Ureter (tissue), 1 donor: ENCODE results near the gene KCNJ6. TPM values are rescaled to one million over a fixed set of nuclear protein-coding genes. Genes with fewer than 3 reads are reported as not detected.
"Not testable (repeated sequence)": the region's sequence is repeated elsewhere in the genome, so short reads cannot be mapped to it uniquely, and the experiment has no call there.

Experiments used
- DNase-seq: peaks from one replicate; pipeline ENCODE4 v3.0.0-alpha.2; 2020; ENCODE audit warnings: low spot score
- total RNA-seq: library from RNA; stranded (reverse); gene quantifications from one replicate; pipeline ENCODE4 v1.2.4, GENCODE V29; 2023
- donor health status: DM: yes; HTN: yes; CAD: no.

Gene KCNJ6
- total RNA-seq, 1 donor from 2014 or later = not detected

DNA sequence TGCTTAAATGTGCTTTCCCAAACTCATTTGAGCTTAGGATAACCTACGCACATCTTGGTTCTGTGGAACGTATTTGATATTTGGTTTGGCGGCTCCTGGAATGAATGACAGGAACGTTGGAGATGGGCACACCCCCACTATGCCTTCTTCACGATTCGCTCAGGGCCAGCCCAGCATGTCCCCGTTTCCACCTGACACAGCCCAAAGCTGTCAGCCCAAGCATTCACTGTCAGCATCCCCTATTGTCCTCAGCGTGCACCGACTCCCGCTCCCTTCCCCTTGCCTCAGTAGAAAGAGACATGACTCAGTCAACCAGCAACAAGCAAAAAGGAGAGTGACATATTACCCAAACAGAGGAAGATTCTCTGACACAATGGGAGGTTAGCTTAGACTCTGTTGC is 181.4 kb downstream of the KCNJ6 start:
- DNase-seq = no peak

GRCh38 chr21:37732927-37733326 is 183.3 kb downstream of the KCNJ6 start:
- DNase-seq = no peak

DNA sequence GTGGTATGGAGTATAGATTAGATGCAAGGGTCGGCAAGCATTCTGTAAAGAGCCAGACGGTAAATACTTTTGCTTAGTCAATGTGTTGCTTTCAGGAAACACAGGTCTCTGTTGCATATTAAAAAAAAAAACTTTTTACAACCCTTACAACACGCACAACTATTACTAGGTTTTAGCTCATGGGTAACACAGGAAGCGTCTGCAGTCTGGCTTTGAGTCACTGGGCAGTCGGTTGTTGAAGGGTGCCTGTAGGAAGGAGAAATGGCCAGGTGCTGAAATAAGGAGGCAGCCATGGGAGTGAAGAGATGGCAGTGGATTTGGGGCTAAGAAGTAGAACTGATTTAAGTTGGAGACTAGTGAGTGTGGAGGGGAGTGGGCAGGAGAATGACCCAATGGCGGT is 192.1 kb downstream of the KCNJ6 start:
- no peak for DNase-seq

DNA sequence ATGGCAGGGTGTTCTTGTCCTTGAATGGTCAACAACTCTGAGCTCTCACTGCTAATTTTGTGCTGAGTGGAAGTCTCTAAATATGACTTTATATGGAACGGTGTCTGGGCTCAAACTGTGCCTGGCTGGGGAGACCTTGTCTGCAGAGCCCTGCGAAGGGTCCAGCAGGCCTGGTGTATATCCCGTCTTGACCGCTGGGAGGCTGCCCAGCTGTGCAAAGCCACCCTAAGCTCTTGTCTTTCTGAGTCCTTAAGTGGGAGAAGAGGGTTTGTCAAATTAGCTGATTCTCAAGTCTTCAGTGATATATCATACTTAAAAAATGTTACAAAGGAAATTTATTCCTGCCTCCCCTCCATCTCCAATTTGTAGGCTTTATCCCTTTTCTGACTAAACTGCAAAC is 198.7 kb downstream of the KCNJ6 start:
- no peak for DNase-seq

GRCh38 chr21:37712569-37712934 is 203.7 kb downstream of the KCNJ6 start:
- DNase-seq = not testable (repeated sequence)

- peak; percentile 70 for DNase-seq
Measured at GRCh38 chr21:37711836-37712568, 204.3 kb downstream of the KCNJ6 start.

DNA sequence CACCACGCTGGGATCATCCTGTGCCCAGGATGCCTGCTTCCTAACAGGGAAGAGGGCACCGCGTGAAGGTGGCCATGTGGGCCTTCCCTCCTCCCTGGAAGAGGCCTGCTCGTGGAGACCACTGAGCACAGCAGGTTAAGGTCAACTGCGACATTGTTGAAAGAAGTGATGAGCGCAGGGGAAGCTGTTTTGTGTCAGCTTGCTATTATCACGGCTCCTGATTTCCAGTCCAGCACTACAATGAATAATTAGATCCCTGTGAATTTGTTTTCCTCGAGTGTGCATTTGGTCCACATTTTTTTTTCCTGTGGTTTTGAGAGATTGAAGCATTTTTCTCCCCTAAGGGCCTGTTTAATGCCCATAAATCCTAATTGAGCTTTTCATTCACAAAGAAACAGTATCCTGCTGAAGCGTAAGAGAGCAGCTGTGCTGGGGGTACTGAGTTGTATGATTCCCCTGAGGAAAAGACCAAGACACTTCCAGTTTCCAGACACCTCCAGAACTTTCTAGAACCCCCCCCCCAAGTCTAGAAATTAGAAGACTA is 204.9 kb downstream of the KCNJ6 start:
- no peak for DNase-seq

GRCh38 chr21:37710546-37711285 is 205.5 kb downstream of the KCNJ6 start:
- DNase-seq = no peak

DNA sequence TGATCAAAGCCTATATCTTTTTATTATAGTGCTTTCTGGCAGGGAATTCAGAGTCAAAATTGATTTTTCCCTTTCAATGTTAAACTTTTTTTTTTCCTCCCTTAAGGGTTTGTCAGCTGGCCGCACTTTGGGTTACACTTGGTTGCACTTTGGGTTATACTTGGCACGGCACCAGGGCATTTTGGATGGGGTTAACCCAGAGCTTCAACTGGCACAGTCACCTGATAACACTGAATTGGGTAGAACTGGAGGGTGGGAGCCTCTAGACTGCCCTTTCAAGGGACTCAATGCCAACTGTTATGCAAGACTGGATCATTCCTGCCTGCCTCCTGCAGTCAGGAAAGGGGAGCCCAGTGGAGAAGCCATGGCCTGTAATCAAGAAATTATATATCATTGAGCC is 211.5 kb downstream of the KCNJ6 start:
- no peak for DNase-seq

DNA sequence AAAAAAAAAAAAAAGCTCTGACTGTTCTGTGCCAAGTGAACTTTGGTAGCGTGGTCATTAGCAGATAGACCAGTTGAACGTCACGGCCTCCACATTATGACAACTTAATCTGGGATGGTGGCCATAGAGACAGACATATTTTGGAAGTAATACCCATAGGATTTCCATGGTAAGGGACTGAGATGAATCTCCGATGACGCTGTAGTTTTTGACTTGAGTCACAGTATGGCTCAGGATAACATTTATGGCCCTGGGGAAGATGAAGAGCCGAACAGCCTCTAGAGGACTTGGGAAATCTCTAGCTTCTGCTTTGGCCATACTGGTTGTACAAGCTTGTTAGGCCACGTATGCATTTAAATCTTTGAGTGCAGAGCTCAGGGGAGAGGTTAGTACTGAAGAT is 214.0 kb downstream of the KCNJ6 start:
- DNase-seq = no peak

GRCh38 chr21:37700641-37701202 is 215.5 kb downstream of the KCNJ6 start:
- no peak for DNase-seq

- no peak for DNase-seq
Measured at GRCh38 chr21:37699024-37699775, 217.1 kb downstream of the KCNJ6 start.

DNA sequence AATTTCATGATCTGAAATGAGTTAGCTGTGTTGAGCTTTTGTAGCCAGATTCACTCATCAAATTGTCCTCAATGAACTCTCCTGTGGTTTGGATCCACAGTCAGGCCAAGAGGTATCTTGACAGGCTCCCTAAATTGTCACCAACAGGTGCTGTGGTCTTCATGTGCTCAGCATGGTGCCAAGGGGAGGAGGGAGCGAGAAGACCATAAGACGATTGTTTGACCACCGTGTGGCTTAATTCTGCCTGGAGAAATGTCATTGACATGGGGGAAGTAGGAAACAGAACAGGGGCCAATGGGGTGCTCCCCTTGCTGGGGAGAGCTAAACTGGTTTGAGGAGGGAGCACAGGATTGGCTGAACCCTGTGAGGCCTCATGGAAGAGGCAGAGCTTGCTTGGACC is 219.3 kb downstream of the KCNJ6 start:
- no peak for DNase-seq

- no peak for DNase-seq
Measured at GRCh38 chr21:37695111-37695510, 221.1 kb downstream of the KCNJ6 start.

GRCh38 chr21:37688952-37689659 is 227.2 kb downstream of the KCNJ6 start:
- no peak for DNase-seq

DNA sequence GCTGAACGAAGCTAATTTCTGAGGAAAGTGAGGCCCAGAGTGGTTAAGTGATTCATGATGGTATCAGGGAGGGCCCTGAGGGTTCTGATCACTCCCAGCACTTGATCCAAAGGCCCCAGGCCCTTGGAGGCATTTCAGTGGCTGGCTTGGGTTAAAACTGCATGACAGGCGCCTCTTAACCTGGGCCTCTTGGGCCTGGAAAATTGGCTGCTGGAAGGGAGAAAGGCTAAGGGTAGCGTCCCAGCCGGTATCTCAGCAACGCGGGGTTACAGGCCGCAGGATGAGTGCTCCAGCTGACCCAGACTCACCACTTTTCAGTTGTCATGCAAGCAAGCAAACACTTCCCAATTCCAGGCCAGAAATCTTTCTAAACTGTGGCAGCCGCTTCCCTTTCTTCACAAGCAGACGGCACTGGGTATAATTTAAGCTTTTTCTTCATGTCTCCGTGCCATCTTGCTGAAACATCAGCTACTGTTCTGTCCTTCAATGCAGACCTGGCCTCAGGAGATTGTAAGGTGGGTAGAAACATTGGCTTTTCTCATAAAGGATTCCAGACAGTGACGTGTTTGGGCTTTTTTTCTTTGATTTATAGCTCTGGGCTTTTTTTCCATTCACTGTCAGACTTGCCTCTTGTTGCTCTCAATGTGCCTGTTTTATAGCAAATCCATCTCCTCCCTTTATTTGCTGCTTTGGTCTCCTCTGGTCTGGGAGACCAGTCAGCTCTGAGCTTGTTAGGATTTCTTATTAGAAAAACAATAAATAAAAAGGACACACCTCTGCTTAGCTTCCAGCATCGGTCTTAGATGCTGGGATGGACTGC is 229.1 kb downstream of the KCNJ6 start:
- DNase-seq = no peak

- no peak for DNase-seq
Measured at GRCh38 chr21:37684547-37684946, 231.7 kb downstream of the KCNJ6 start.

DNA sequence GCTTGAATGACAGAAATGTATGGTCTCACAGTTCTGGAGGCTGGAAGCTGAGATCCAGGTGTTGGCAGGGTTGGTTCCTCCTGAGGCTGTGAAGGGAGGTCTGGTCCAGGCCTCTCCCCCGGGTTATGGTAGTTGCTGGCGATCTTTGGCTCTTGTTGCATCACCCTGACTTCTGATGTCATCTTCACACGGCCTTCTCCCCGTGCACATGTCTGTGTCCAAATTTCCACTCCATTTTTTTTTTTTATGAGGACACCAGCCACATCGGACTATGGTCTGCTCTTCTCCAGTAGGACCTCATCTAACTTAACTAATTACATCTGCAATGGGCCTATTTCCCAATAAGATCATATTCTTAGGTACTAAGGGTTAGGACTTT is 232.2 kb downstream of the KCNJ6 start:
- no peak for DNase-seq

DNA sequence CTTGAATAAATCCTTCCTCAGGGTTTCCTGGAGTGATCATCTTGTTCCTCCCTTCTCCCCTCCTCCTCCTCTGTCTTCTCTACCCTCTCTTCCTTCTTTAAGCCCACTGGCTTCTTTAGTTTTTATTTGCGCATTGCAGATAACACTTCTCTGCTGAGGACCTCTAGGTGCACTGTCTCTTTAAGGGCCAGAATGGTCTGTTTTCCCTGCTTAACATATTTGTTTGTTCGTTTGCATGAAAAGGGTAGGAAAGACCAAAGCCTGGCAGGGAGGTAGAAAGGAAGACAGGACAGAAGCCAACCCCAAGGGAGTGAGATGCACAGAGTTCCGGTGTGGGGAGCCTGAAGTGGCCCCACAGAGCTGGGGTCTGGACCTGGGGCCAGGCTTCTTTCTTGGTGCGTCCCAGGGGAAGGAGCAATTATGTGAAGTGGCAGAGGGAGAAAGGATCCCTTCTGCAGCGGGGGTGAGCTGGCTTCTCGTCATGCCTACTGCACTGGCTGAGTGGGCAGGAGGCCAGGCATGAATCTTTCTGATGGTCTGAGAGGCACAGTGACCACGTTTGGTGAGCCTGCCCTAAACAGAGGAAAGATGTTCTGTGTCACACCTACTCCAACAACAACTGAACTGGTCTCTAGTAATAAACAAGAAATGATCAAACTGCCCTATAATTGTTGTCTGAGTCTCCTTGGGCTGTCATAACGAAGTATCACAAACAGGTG is 232.7 kb downstream of the KCNJ6 start:
- no peak for DNase-seq

- no peak for DNase-seq
Measured at GRCh38 chr21:37682966-37683365, 233.3 kb downstream of the KCNJ6 start.
